ENCODE results near the gene ZC3H7A.

The ZC3H7A gene

GRCh38 chr16:11705311-11706025, 91.6 kb downstream of the ZC3H7A start:
- no peak for DNase-seq (ENCODE audit: low read depth)

All from stimulated activated CD4-positive, alpha-beta T cell treated with anti-CD3 and anti-CD28 coated beads, Interleukin-2, amount 100 ng/mL, for 4 hours (primary cell).